GM18861 (cell line): ENCODE data around the gene RCCD1.

Experiments used
- ATAC-seq: cut with Tn5 transposase; IDR thresholded peaks from one replicate; pipeline ENCODE4 v1.9.1; 2021; ENCODE audit not compliant: unreplicated experiment

Gene RCCD1

DNA sequence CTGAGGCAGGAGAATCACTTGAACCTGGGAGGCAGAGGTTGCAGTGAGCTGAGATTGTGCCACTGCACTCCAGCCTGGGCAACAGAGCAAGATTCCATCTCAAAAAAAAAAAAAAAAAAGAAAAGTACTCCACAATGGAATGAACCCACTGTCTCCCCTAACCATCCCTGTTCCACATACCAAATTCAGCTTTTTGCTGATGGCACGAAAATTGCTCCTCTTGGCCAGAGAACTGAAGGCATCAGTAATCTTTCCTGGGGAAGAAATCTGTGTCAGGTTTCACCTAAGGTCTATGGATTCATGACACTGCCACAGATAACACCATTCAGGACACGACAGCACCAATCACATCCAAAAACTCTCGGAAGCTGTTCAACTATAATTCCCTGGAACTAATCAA lies 46.5 kb downstream of the RCCD1 start:
- ATAC-seq = no peak

DNA sequence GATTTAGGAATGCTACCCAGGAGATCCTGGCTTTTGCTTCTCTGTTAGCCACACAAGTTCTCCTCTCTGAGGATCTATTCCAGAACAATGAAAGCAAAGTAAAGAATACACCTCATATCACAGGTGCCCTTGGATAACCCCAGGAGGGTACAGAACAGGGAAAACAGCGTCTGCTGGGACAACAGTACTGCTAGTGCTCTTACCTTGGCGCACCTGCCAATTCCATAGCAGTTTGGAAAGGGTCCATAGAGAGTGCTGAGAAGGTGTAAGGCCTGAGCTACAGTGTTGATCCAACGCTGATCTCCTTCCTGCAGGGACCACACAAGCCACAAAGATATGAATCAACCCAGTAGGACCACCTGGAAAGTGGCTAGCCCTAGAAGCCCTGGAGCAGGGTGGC lies 52.6 kb downstream of the RCCD1 start:
- no peak for ATAC-seq
